ENCODE data around the gene KCNIP4. TPM values are rescaled to one million over a fixed set of nuclear protein-coding genes. Genes with fewer than 3 reads are reported as not detected.

Gene KCNIP4
- total and polyA plus RNA-seq, 12 donors: 0.15 TPM; not detected in 11

GRCh38 chr4:20954541-20954940 lies 994.0 kb downstream of the KCNIP4 start:
- intact Hi-C loops (cut with DNase I): no loop called here
- no peak for ATAC-seq
- H3K27me3 ChIP-seq: no peaks in the 10 kb centered on the region
- H3K36me3 ChIP-seq: no peaks in the 10 kb centered on the region
- H3K27ac ChIP-seq: no peak overlapping the region
- no peak for DNase-seq
- H3K4me1 ChIP-seq: no peaks in the 10 kb centered on the region
- TF ChIP-seq CTCF (IDR thresholded peaks at IDR 0.05): no peak
- WGBS, 2 donors: 66 to 73% methylated on average over 5 of the region's 5 CpGs
- H3K4me3 ChIP-seq: no peak overlapping the region
- H3K9me3 ChIP-seq: peaks cover 0 to 3% (median 0%) of the 10 kb centered on the region in 11 donors

- no peak for TF ChIP-seq CTCF (IDR thresholded peaks at IDR 0.05)
- H3K27me3 ChIP-seq: no peaks in the 10 kb centered on the region
- H3K27ac ChIP-seq: no peak overlapping the region
- no peak overlapping the region for H3K4me3 ChIP-seq
- ATAC-seq (no peak), DNase-seq (no peak)
- no peaks in the 10 kb centered on the region for H3K4me1 ChIP-seq
- peaks cover 0 to 6% (median 0%) of the 10 kb centered on the region in 11 donors for H3K9me3 ChIP-seq
- intact Hi-C loops (cut with DNase I): no loop called here
- H3K36me3 ChIP-seq: no peaks in the 10 kb centered on the region
Observed at GRCh38 chr4:20944961-20945360, 1003.6 kb downstream of the KCNIP4 start.

- H3K27me3 ChIP-seq: no peaks in the 10 kb centered on the region
- no peak for DNase-seq
- no peaks in the 10 kb centered on the region for H3K4me1 ChIP-seq
- no peak overlapping the region for H3K4me3 ChIP-seq
- ATAC-seq: no peak
- peaks cover 0 to 6% (median 0%) of the 10 kb centered on the region in 11 donors for H3K9me3 ChIP-seq
- 82 to 85% methylated on average over 3 of the region's 3 CpGs for WGBS, 2 donors
- intact Hi-C loops (cut with DNase I): no loop called here
- no peak for TF ChIP-seq CTCF (IDR thresholded peaks at IDR 0.05)
- H3K27ac ChIP-seq: no peak overlapping the region
- H3K36me3 ChIP-seq: no peaks in the 10 kb centered on the region
Observed at GRCh38 chr4:20944451-20944850, 1004.1 kb downstream of the KCNIP4 start.

GRCh38 chr4:20938204-20938603 lies 1010.4 kb downstream of the KCNIP4 start:
- peaks cover 0 to 3% (median 0%) of the 10 kb centered on the region in 11 donors for H3K9me3 ChIP-seq
- TF ChIP-seq CTCF (IDR thresholded peaks at IDR 0.05): no peak
- no peaks in the 10 kb centered on the region for H3K27me3 ChIP-seq
- no peak for DNase-seq
- H3K4me3 ChIP-seq: no peak overlapping the region
- H3K36me3 ChIP-seq: no peaks in the 10 kb centered on the region
- ATAC-seq: no peak
- intact Hi-C loops (cut with DNase I): no loop called here
- no peaks in the 10 kb centered on the region for H3K4me1 ChIP-seq
- no peak overlapping the region for H3K27ac ChIP-seq
- 72 to 88% methylated on average over 2 of the region's 2 CpGs for WGBS, 2 donors

- Histone ChIP-seq H3K4me1 (no peaks in the 10 kb centered on the region), H3K27me3 (no peaks in the 10 kb centered on the region), H3K36me3 (no peaks in the 10 kb centered on the region)
Observed at GRCh38 chr4:20926529-20926928, 1022.0 kb downstream of the KCNIP4 start.

More at GRCh38 chr4:20926529-20926928, 1022.0 kb downstream of the KCNIP4 start:
- intact Hi-C loops (cut with DNase I): no loop called here
- DNase-seq (no peak), ATAC-seq (no peak)
- Histone ChIP-seq H3K27ac (no peak overlapping the region), H3K4me3 (no peak overlapping the region), H3K9me3 (no peaks in the 10 kb centered on the region)
- no peak for TF ChIP-seq CTCF (IDR thresholded peaks at IDR 0.05)

All from heart right ventricle (tissue), 16 donors.